H1 (cell line): ENCODE data around the gene GIPC1. TPM values are rescaled to one million over a fixed set of nuclear protein-coding genes. Genes with fewer than 3 reads are reported as not detected.
A peak's percentile ranks its signal among the peaks of the same experiment; 100 is the strongest.

ENCODE experiments used
- CTCF ChIA-PET: fragments of 300-600 bp; sonication (Branson Sonifier 250); formaldehyde crosslinking; loops from one replicate; lab custom pipeline; 2021; ENCODE audit not compliant: partially characterized antibody; lab: Charles Lee
- POLR2A ChIA-PET: fragments of 300-600 bp; sonication (Branson Sonifier 250); formaldehyde crosslinking; loops from one replicate; lab custom pipeline; 2021; ENCODE audit warnings: inconsistent platforms; ENCODE audit not compliant: partially characterized antibody; lab: Charles Lee
- DNase-seq, 2 experiments: peaks; one replicate each; pipeline versions ENCODE4 v3.0.0 to v3.0.0-alpha.2; 2010 to 2022; ENCODE audit warnings: low spot score in 2 of 2, low read depth in 1 of 2, mixed read lengths in 1 of 2
- FAIRE-seq: peaks from 2 replicates; lab custom pipeline; 2011; peaks lifted over from hg19 to GRCh38; lab: Jason Lieb, UNC
- H2AFZ ChIP-seq: 2 replicates; pipeline ENCODE4 v1.8.1; 2012; ENCODE audit warnings: low read length, inconsistent platforms
- H2AK5ac ChIP-seq: 2 replicates; pipeline ENCODE4 v1.6.1; 2013; ENCODE audit warnings: low read depth, low read length
- H2BK120ac ChIP-seq: replicated peaks from 2 replicates; pipeline ENCODE3; 2013; ENCODE audit warnings: low read depth, low read length, inconsistent platforms
- H2BK12ac ChIP-seq: 2 replicates; pipeline ENCODE4 v1.6.1; 2013; ENCODE audit warnings: low read depth, low read length
- H2BK15ac ChIP-seq: 2 replicates; pipeline ENCODE4 v1.6.1; 2013; ENCODE audit warnings: low read length
- H2BK20ac ChIP-seq: 2 replicates; pipeline ENCODE4 v1.6.1; 2013; ENCODE audit warnings: low read length
- H2BK5ac ChIP-seq: 2 replicates; pipeline ENCODE4 v1.6.1; 2013; ENCODE audit warnings: low read depth, low read length
- H3K14ac ChIP-seq: 2 replicates; pipeline ENCODE4 v1.6.1; 2013; ENCODE audit warnings: inconsistent platforms; ENCODE audit not compliant: insufficient read length
- H3K18ac ChIP-seq: 2 replicates; pipeline ENCODE4 v1.6.1; 2013; ENCODE audit warnings: low read length; ENCODE audit errors: extremely low read depth
- H3K23ac ChIP-seq: 2 replicates; pipeline ENCODE4 v1.6.1; 2013; ENCODE audit warnings: inconsistent platforms; ENCODE audit not compliant: insufficient read length
- H3K23me2 ChIP-seq: 2 replicates; pipeline ENCODE4 v1.6.1; 2013; ENCODE audit warnings: low read depth, low read length
- H3K27ac ChIP-seq: 2 replicates; pipeline ENCODE4 v1.6.1; 2011; ENCODE audit warnings: low read depth, low read length, inconsistent platforms
- H3K27me3 ChIP-seq, 4 experiments: replicated peaks in 1 of 4; 1 replicate in 1 of 4; 2 replicates in 3 of 4; pipeline versions ENCODE4 v1.6.1 to v1.8.1; 2011 to 2013; ENCODE audit warnings: low read length in 3 of 4, mild to moderate bottlenecking in 3 of 4, inconsistent platforms in 2 of 4, mixed read lengths in 2 of 4, moderate library complexity in 1 of 4; ENCODE audit not compliant: control insufficient read depth in 3 of 4, insufficient read depth in 3 of 4; ENCODE audit errors: extremely low read depth in 1 of 4
- H3K36me3 ChIP-seq, 4 experiments: 2 replicates each; pipeline versions ENCODE4 v1.6.1 to v1.8.1; 2011 to 2013; ENCODE audit warnings: mild to moderate bottlenecking in 4 of 4, low read length in 3 of 4, moderate library complexity in 2 of 4, control low read depth in 1 of 4, inconsistent platforms in 1 of 4; ENCODE audit not compliant: insufficient read depth in 4 of 4, control insufficient read depth in 2 of 4
- H3K4ac ChIP-seq: replicated peaks from 2 replicates; pipeline ENCODE3; 2013; ENCODE audit warnings: low read length, low read depth, mixed read lengths, inconsistent platforms; ENCODE audit not compliant: insufficient read length
- H3K4me1 ChIP-seq, 4 experiments: replicated peaks in 1 of 4; 1 replicate in 1 of 4; 2 replicates in 3 of 4; pipeline versions ENCODE4 v1.6.1 to v1.8.1; 2011 to 2013; ENCODE audit warnings: low read length in 3 of 4, inconsistent platforms in 2 of 4, mixed read lengths in 1 of 4; ENCODE audit not compliant: insufficient read depth in 4 of 4, control insufficient read depth in 3 of 4
- H3K4me2 ChIP-seq, 2 experiments: 2 replicates each; pipeline versions ENCODE4 v1.6.1 to v1.8.1; 2011 to 2013; ENCODE audit warnings: low read depth in 2 of 2, low read length in 2 of 2, control low read depth in 1 of 2, inconsistent platforms in 1 of 2, mild to moderate bottlenecking in 1 of 2; ENCODE audit not compliant: insufficient read depth in 1 of 2
- H3K4me3 ChIP-seq, 4 experiments: fragments of 200-600, 300-600 bp in 1 of 4; sonication (generic), shearing (Covaris generic), sonication (Bioruptor Twin) in 1 of 4; 2 replicates each; pipeline versions ENCODE4 v1.5.1 to v1.8.1; 2011 to 2016; ENCODE audit warnings: low read length in 4 of 4, low read depth in 3 of 4, control low read depth in 2 of 4, inconsistent platforms in 2 of 4, mild to moderate bottlenecking in 2 of 4, mixed read lengths in 1 of 4, moderate library complexity in 1 of 4; ENCODE audit not compliant: insufficient read depth in 2 of 4; ENCODE audit errors: extremely low read depth in 1 of 4
- H3K56ac ChIP-seq: replicated peaks from 2 replicates; pipeline ENCODE3; 2013; ENCODE audit warnings: low read depth, mild to moderate bottlenecking, mixed read lengths, low read length, inconsistent platforms; ENCODE audit not compliant: insufficient read length
- H3K79me1 ChIP-seq: 2 replicates; pipeline ENCODE4 v1.6.1; 2013; ENCODE audit warnings: low read depth, low read length, control low read depth
- H3K79me2 ChIP-seq, 2 experiments: 2 replicates each; pipeline versions ENCODE4 v1.6.1 to v1.8.1; 2012 to 2013; ENCODE audit warnings: low read length in 2 of 2, mild to moderate bottlenecking in 2 of 2, inconsistent platforms in 1 of 2; ENCODE audit not compliant: insufficient read depth in 2 of 2, control insufficient read depth in 1 of 2
- H3K9ac ChIP-seq, 4 experiments: replicated peaks in 1 of 4; 1 replicate in 1 of 4; 2 replicates in 3 of 4; pipeline versions ENCODE4 v1.6.1 to v1.8.1; 2011 to 2013; ENCODE audit warnings: low read depth in 3 of 4, low read length in 3 of 4, control low read depth in 2 of 4, mild to moderate bottlenecking in 2 of 4, moderate library complexity in 2 of 4, inconsistent platforms in 1 of 4; ENCODE audit errors: extremely low read depth in 1 of 4
- H3K9me3 ChIP-seq, 2 experiments: 2 replicates each; pipeline versions ENCODE4 v1.6.1 to v1.8.1; 2012 to 2013; ENCODE audit warnings: mild to moderate bottlenecking in 2 of 2, moderate library complexity in 2 of 2, control low read depth in 1 of 2, inconsistent platforms in 1 of 2, low read depth in 1 of 2, low read length in 1 of 2, mixed read lengths in 1 of 2; ENCODE audit not compliant: insufficient read depth in 2 of 2
- H4K20me1 ChIP-seq, 2 experiments: replicated peaks in 1 of 2; 2 replicates each; pipeline versions ENCODE3 to v1.8.1; 2011 to 2013; ENCODE audit warnings: inconsistent platforms in 2 of 2, low read length in 2 of 2, mild to moderate bottlenecking in 1 of 2; ENCODE audit not compliant: insufficient read depth in 2 of 2, control insufficient read depth in 1 of 2
- H4K5ac ChIP-seq: 2 replicates; pipeline ENCODE4 v1.6.1; 2013; ENCODE audit warnings: low read length, low read depth, mixed read lengths, inconsistent platforms; ENCODE audit not compliant: insufficient read length
- H4K8ac ChIP-seq: 2 replicates; pipeline ENCODE4 v1.8.0; 2013; ENCODE audit warnings: mild to moderate bottlenecking, moderate library complexity, low read length, inconsistent platforms; ENCODE audit not compliant: insufficient read depth; ENCODE audit errors: extremely low read depth
- H4K91ac ChIP-seq: replicated peaks from 2 replicates; pipeline ENCODE3; 2013; ENCODE audit warnings: low read length, mixed read lengths, inconsistent platforms; ENCODE audit not compliant: insufficient read length
- CHD1 ChIP-seq: IDR thresholded peaks from 2 replicates; pipeline ENCODE4 v1.6.1; 2012; ENCODE audit warnings: low read depth, low read length, improper control_type of control experiment
- CTBP2 ChIP-seq: IDR thresholded peaks from 2 replicates; pipeline ENCODE4 v1.7.0; 2011; ENCODE audit warnings: borderline replicate concordance, mild to moderate bottlenecking, moderate library complexity, mixed read lengths, low read length; ENCODE audit not compliant: insufficient read depth, insufficient read length
- HDAC6 ChIP-seq: IDR thresholded peaks from one replicate; pipeline ENCODE4 v1.7.1; 2012; ENCODE audit warnings: low read depth, mild to moderate bottlenecking, inconsistent platforms, low read length, moderate library complexity
- JUN ChIP-seq: IDR thresholded peaks from 2 replicates; pipeline ENCODE4 v1.6.1; 2011; ENCODE audit warnings: low read depth, mild to moderate bottlenecking, improper control_type of control experiment, low read length
- KDM5A ChIP-seq: fragments of 200-600 bp; IDR thresholded peaks from 2 replicates; pipeline ENCODE4 v1.7.1; 2012; ENCODE audit warnings: mild to moderate bottlenecking, low read length, inconsistent platforms, mixed read lengths
- MAX ChIP-seq: IDR thresholded peaks from 2 replicates; pipeline ENCODE4 v1.6.1; 2012; ENCODE audit warnings: inconsistent platforms
- NANOG ChIP-seq: IDR thresholded peaks from 2 replicates; pipeline ENCODE4 v1.6.1; 2011; ENCODE audit warnings: low read length, low read depth, mild to moderate bottlenecking, inconsistent platforms; ENCODE audit not compliant: insufficient read depth, poor library complexity, severe bottlenecking
- NRF1 ChIP-seq: IDR thresholded peaks from 2 replicates; pipeline ENCODE4 v1.6.1; 2011; ENCODE audit warnings: mild to moderate bottlenecking, low read depth, low read length, improper control_type of control experiment
- SP2 ChIP-seq: IDR thresholded peaks from 2 replicates; pipeline ENCODE4 v1.6.1; 2012; ENCODE audit warnings: mild to moderate bottlenecking, low read length, inconsistent platforms
- TAF7 ChIP-seq: optimal IDR thresholded peaks from 2 replicates; pipeline ENCODE3; 2011; ENCODE audit warnings: low read depth, mild to moderate bottlenecking, inconsistent platforms, low read length, moderate library complexity, borderline replicate concordance
- whole genome bisulfite sequencing, 2 experiments: shearing (Covaris generic) in 1 of 2; methylation state at CpG; one replicate each; pipeline versions ENCODE4 v1.1.6 to v1.1.7; 2013 to 2015; ENCODE audit warnings: low lambda C conversion rate in 2 of 2, mixed read lengths in 2 of 2, inconsistent platforms in 1 of 2, low coverage in 1 of 2, missing lambda C conversion rate in 1 of 2; ENCODE audit not compliant: insufficient replicate concordance in 2 of 2, insufficient coverage in 1 of 2, insufficient read length in 1 of 2; ENCODE audit errors: extremely low coverage in 1 of 2, missing lambda C conversion rate in 1 of 2; 5-methylcytosine and 5-hydroxymethylcytosine counted together
- polyA plus RNA-seq, 7 experiments: library from polyadenylated mRNA; depleted of rRNA in 3 of 7; stranded (reverse) in 5 of 7; unstranded in 2 of 7; fragments of >200 nt in 5 of 7; fragments of 200-250 nt in 2 of 7; gene quantifications; 1 replicate in 5 of 7; 2 replicates in 1 of 7; 4 replicates in 1 of 7; pipeline versions ENCODE4 v1.2.1 to v1.2.3, GENCODE V29; 2011 to 2013; ENCODE audit warnings: missing spikeins in 2 of 7, mixed read lengths in 2 of 7
- total RNA-seq: library from RNA; stranded (reverse); fragmentation: NEBNext Ultra II Directional; extraction: Animal tissue kit (Norgen Biotek cat#: 25700); gene quantifications from 2 replicates; pipeline ENCODE4 v1.2.1, GENCODE V29; 2021
- TF ChIP-seq, protein P1 (sequence below): IDR thresholded peaks from 2 replicates; pipeline ENCODE4 v1.6.1; 2012; ENCODE audit warnings: inconsistent platforms

The GIPC1 gene
- total and polyA plus RNA-seq, 2 of the 8 experiments (the other 6 are each of a cell fraction or from before 2014, with no cell fraction given), result 65.6 to 72.0 TPM

DNA sequence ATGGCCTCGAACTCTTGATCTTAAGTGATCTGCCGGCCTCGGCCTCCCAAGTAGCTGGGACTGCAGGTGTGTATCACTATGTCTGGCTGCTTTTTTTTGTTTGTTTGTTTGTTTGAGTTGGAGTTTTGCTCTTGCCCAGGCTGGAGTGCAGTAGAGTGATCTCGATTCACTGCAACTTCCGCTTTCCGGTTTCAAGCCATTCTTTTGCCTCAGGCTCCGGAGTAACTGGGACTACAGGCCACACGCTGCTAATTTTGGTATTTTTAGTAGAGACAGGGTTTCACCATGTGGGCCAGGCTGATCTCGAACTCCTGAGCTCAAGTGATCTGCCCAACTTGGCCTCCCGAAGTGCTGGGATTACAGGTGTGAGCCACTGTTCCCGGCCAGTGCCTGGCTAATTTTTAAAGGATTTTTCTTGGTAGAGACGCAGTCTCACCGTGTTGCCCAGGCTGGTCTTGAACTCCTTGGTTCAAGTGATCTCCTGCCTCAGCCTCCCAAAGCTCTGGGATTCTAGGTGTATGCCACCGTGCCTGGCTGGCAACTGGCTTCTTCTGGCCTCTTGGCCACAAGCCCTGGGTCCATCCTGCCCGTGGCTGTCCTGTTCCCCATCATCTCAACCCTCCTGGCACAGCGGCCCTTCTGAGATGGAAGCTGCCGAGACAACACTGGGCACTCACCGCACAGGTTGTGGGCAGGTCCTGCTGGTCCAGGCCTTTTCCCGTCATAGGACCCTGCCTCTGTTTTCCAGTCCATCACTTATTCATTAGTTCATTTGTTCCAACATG lies 45.0 kb upstream of the GIPC1 start:
- Histone ChIP-seq H2BK15ac (no peak overlapping the region), H3K79me2 (peaks cover 0 to 41% of the 10 kb centered on the region in 2 experiments; a peak in 2 of 4 replicates), H3K23me2 (no peaks in the 10 kb centered on the region), H3K36me3 (no peaks in the 10 kb centered on the region; a peak in 1 of 8 replicates), H3K79me1 (peaks cover 29% of the 10 kb centered on the region), H3K27me3 (no peaks in the 10 kb centered on the region; a peak in 1 of 7 replicates), H2BK120ac (no peak overlapping the region), H2AK5ac (no peak overlapping the region), H4K20me1 (peaks cover 8 to 29% of the 10 kb centered on the region in 2 experiments), H4K91ac (no peak overlapping the region), H3K14ac (no peak overlapping the region), H2AFZ (no peak overlapping the region), H3K23ac (no peak overlapping the region), H3K9me3 (no peaks in the 10 kb centered on the region), H3K4ac (no peak overlapping the region), H3K18ac (no peak overlapping the region), H2BK5ac (peak overlapping the region; percentile 16; the same call in 1 of the 2 replicates), H3K4me1 (peaks cover 3 to 8% (median 5%) of the 10 kb centered on the region in 4 experiments), H2BK20ac (no peak overlapping the region; the same call in 1 of the 2 replicates), H4K5ac (no peak overlapping the region), H3K9ac (no peak overlapping the region), H3K27ac (no peak overlapping the region), H3K4me2 (no peak overlapping the region), H4K8ac (no peak overlapping the region)
- WGBS, 2 experiments, result 94% methylated on average over 19 of the region's 19 CpGs; no CpG with 5 or more reads in 1 of the 2 experiments
- CTCF ChIA-PET, result interaction anchor here (0.6 to 6.0 kb wide), 5 partner anchors 11 to 60 kb away, joined by 3 to 18 read pairs (median 4); no protein-coding TSS in a partner anchor
- FAIRE-seq, result no peak
- no peak for TF ChIP-seq MAX
- TF ChIP-seq CHD1, result no peak
- no peak for TF ChIP-seq JUN
- TF ChIP-seq NRF1, result no peak
- TF ChIP-seq, protein P1, sequence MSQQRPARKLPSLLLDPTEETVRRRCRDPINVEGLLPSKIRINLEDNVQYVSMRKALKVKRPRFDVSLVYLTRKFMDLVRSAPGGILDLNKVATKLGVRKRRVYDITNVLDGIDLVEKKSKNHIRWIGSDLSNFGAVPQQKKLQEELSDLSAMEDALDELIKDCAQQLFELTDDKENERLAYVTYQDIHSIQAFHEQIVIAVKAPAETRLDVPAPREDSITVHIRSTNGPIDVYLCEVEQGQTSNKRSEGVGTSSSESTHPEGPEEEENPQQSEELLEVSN, result no peak
- TF ChIP-seq NANOG, result no peak
- TF ChIP-seq CTBP2, result no peak
- TF ChIP-seq KDM5A, result no peak
- no peak for TF ChIP-seq HDAC6
- no peak for TF ChIP-seq TAF7
- TF ChIP-seq SP2, result no peak
- TF ChIP-seq, all 59 proteins: peak for 0
- Histone ChIP-seq H2BK12ac (no peak overlapping the region), H3K56ac (no peak overlapping the region), H3K4me3 (no peak overlapping the region)
- DNase-seq, result no peak
- POLR2A ChIA-PET, result no interaction called here
